HG03045 (cell line): Measurements from ENCODE around the gene DCTN4.
"Not testable (repeated sequence)": the region's sequence is repeated elsewhere in the genome, so short reads cannot be mapped to it uniquely, and the experiment has no call there.

Source experiments
- ATAC-seq: cut with Tn5 transposase; IDR thresholded peaks from one replicate; pipeline ENCODE4 v1.9.1; 2021; ENCODE audit warnings: mild to moderate bottlenecking, moderate library complexity; ENCODE audit not compliant: unreplicated experiment

DCTN4 gene

GRCh38 chr5:150778517-150779396 is 19.9 kb upstream of the DCTN4 start, which contains the start of gene SMIM3:
Gene SMIM3, plus strand, starts transcription at chr5:150778757. Its CDS starts 16,684 bp downstream, at chr5:150795441.
- peak; percentile 39 for ATAC-seq

- no peak for ATAC-seq
Measured at GRCh38 chr5:150778088-150778516, 19.3 kb upstream of the DCTN4 start.

GRCh38 chr5:150777685-150778084 is 18.9 kb upstream of the DCTN4 start:
- no peak for ATAC-seq

GRCh38 chr5:150774145-150774544 is 15.3 kb upstream of the DCTN4 start:
- no peak for ATAC-seq

GRCh38 chr5:150771034-150771795 is 12.4 kb upstream of the DCTN4 start:
- no peak for ATAC-seq

GRCh38 chr5:150766251-150766650 is 7.4 kb upstream of the DCTN4 start:
- no peak for ATAC-seq

GRCh38 chr5:150765799-150766169 is 7.0 kb upstream of the DCTN4 start:
- no peak for ATAC-seq

GRCh38 chr5:150765011-150765798 is 6.4 kb upstream of the DCTN4 start:
- no peak for ATAC-seq

- no peak for ATAC-seq
Measured at GRCh38 chr5:150764530-150764929, 5.7 kb upstream of the DCTN4 start.

GRCh38 chr5:150763023-150763769 is 4.4 kb upstream of the DCTN4 start:
- no peak for ATAC-seq

GRCh38 chr5:150762211-150762610 is 3.4 kb upstream of the DCTN4 start:
- no peak for ATAC-seq

- no peak for ATAC-seq
Measured at GRCh38 chr5:150759334-150759583, 442 bp upstream of the DCTN4 start.

- ATAC-seq, result peak; percentile 11
Measured at GRCh38 chr5:150758203-150758530, 650 bp downstream of the DCTN4 start.

- ATAC-seq, result no peak
Measured at GRCh38 chr5:150757087-150757649, 1.6 kb downstream of the DCTN4 start.

GRCh38 chr5:150753863-150754262 is 5.0 kb downstream of the DCTN4 start:
- ATAC-seq, result no peak

GRCh38 chr5:150753463-150753862 is 5.4 kb downstream of the DCTN4 start:
- no peak for ATAC-seq

- ATAC-seq, result no peak
Measured at GRCh38 chr5:150751096-150751891, 7.5 kb downstream of the DCTN4 start.

GRCh38 chr5:150750469-150750868 is 8.3 kb downstream of the DCTN4 start:
- ATAC-seq, result no peak

GRCh38 chr5:150743142-150743488 is 15.7 kb downstream of the DCTN4 start:
- not testable (repeated sequence) for ATAC-seq
